Upper lobe of left lung (tissue), 6 donors: ENCODE data around the gene KRT86. TPM values are rescaled to one million over a fixed set of nuclear protein-coding genes. Genes with fewer than 3 reads are reported as not detected.

Experiments used
- ATAC-seq, 2 donors: fragments of 200-7000 bp; cut with Tn5 transposase; one replicate each; pipeline ENCODE4 v1.9.1; 2022; ENCODE audit warnings: mild to moderate bottlenecking in 2 of 2, moderate library complexity in 2 of 2; ENCODE audit not compliant: low FRiP score in 2 of 2
- DNase-seq, 2 donors: peaks; one replicate each; pipeline ENCODE4 v3.0.0-alpha.2; 2019 to 2020
- H3K27ac ChIP-seq, 4 donors: fragments of 200-600 bp; sonication (generic); one replicate each; pipeline ENCODE4 v1.5.1; 2016 to 2019
- H3K27me3 ChIP-seq, 4 donors: fragments of 200-600 bp; sonication (generic); one replicate each; pipeline ENCODE4 v1.5.1; 2017 to 2019
- H3K36me3 ChIP-seq, 4 donors: fragments of 200-600 bp; sonication (generic); one replicate each; pipeline ENCODE4 v1.5.1; 2016 to 2019
- H3K4me1 ChIP-seq, 4 donors: fragments of 200-600 bp; sonication (generic); one replicate each; pipeline ENCODE4 v1.5.1; 2018 to 2019
- H3K4me3 ChIP-seq, 4 donors: fragments of 200-600 bp; sonication (generic); one replicate each; pipeline ENCODE4 v1.5.1; 2017 to 2019; ENCODE audit warnings: mild to moderate bottlenecking in 2 of 4, moderate library complexity in 1 of 4
- H3K9me3 ChIP-seq, 4 donors: fragments of 200-600 bp; sonication (generic); one replicate each; pipeline ENCODE4 v1.5.1; 2018 to 2019
- EP300 ChIP-seq, 4 donors: sonication (generic); formaldehyde crosslinking; IDR thresholded peaks; one replicate each; pipeline ENCODE4 v1.5.1; 2017; ENCODE audit warnings: antibody characterized with exemption in 4 of 4, control low read depth in 2 of 4
- POLR2A ChIP-seq, 4 donors: fragments of 450-650 bp; IDR thresholded peaks; one replicate each; pipeline ENCODE4 v1.5.1; 2016 to 2017; ENCODE audit warnings: antibody characterized with exemption in 4 of 4, mild to moderate bottlenecking in 2 of 4
- POLR2AphosphoS5 ChIP-seq, 2 donors: sonication (generic); formaldehyde crosslinking; IDR thresholded peaks; one replicate each; pipeline ENCODE4 v1.5.1; 2017; ENCODE audit warnings: antibody characterized with exemption in 2 of 2
- WGBS, 2 donors: methylation state at CpG; one replicate each; pipeline ENCODE4 v1.1.5; 2017 to 2018; 5-methylcytosine and 5-hydroxymethylcytosine counted together
- total RNA-seq, 6 donors: library from RNA; depleted of rRNA in 4 of 6; stranded (reverse); fragments of >200 nt in 4 of 6; gene quantifications; one replicate each; pipeline versions ENCODE4 v1.1.0 to v1.2.1, GENCODE V29; 2016 to 2021
- TF ChIP-seq, protein P1 (sequence below), 6 experiments: fragments of 450-650 bp in 4 of 6; fragments of 200-600 bp in 2 of 6; sonication (generic) in 2 of 6; IDR thresholded peaks; one replicate each; pipeline ENCODE4 v1.5.1; 2016 to 2019; ENCODE audit warnings: antibody characterized with exemption in 6 of 6
- donor health status: DM: no; HTN: no; CAD: no; lungs with moderate emphysema.
- donor health status: DM: no; HTN: yes; CAD: no; lungs with severe emphysema.

KRT86 gene
- total RNA-seq, 6 donors from 2014 or later = 0.30 to 1.5 (median 0.93) TPM; not detected in 2

DNA sequence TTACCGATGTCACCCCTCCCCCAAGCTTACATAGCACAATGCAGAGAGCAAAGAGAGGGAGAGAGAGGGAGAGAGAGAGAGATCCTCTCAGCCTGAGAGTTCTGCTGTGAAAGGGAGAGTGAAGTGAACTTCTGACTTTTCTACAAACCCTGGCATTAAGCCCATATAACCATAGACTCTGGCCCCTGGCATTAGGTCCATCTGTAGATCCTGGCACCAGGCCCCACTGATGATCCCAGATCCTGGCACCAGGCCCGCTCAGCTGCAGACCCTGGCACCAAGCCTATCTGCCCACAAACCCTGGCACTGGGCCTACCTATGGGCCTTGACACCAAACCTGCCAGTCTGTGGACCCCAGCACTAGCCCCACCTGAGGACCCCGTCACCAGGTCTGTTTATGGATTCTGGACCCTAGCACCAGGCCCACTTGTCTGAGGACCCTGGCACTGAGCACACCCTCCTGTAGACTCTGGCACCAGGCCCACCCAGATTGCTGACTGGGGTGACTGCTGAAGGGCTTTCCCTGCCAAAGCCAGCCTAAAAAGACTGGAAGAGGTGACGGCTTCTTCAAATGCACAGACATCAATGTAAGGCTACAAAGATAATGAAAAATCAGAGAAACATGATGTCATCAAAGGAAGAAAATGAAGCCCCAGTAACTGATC is 61.3 kb downstream of the KRT86 start:
- DNase-seq = peak in 1 of 2 donors; percentile 20
- Histone ChIP-seq H3K27me3 (no peaks in the 10 kb centered on the region), H3K27ac (no peak overlapping the region), H3K9me3 (peaks cover 0 to 8% (median 0%) of the 10 kb centered on the region in 4 donors), H3K4me1 (no peaks in the 10 kb centered on the region), H3K36me3 (no peaks in the 10 kb centered on the region), H3K4me3 (no peak overlapping the region)
- WGBS, 2 donors = 89% methylated on average over 4 of the region's 4 CpGs
- TF ChIP-seq POLR2AphosphoS5 (IDR thresholded peaks at IDR 0.05) (no peak), POLR2A (IDR thresholded peaks at IDR 0.05) (no peak)
- no peak for ATAC-seq

DNA sequence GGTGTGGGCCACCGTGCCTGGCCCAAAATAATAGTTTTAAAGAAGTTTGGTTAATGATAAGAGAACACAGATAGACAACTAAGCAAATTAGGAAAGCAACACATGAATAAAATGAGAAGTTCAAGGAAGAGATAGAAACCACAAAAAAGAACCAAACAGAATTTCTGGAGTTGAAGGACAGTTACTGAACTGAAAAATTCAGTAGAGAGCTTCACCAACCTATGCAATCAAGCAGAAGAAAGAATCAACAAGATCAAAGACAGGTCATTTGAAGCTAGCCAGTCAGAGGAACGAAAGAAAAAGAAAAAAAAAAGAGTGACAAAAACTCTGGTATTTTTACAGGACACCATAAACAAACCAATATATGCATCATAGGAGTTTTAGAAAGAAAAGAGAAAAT is 62.2 kb downstream of the KRT86 start:
- H3K9me3 ChIP-seq = peaks cover 0 to 8% (median 0%) of the 10 kb centered on the region in 4 donors
- H3K27me3 ChIP-seq = no peaks in the 10 kb centered on the region
- no peak overlapping the region for H3K4me3 ChIP-seq
- no peaks in the 10 kb centered on the region for H3K4me1 ChIP-seq
- DNase-seq = no peak
- no peak for ATAC-seq
- no peak overlapping the region for H3K27ac ChIP-seq
- TF ChIP-seq, protein P1, sequence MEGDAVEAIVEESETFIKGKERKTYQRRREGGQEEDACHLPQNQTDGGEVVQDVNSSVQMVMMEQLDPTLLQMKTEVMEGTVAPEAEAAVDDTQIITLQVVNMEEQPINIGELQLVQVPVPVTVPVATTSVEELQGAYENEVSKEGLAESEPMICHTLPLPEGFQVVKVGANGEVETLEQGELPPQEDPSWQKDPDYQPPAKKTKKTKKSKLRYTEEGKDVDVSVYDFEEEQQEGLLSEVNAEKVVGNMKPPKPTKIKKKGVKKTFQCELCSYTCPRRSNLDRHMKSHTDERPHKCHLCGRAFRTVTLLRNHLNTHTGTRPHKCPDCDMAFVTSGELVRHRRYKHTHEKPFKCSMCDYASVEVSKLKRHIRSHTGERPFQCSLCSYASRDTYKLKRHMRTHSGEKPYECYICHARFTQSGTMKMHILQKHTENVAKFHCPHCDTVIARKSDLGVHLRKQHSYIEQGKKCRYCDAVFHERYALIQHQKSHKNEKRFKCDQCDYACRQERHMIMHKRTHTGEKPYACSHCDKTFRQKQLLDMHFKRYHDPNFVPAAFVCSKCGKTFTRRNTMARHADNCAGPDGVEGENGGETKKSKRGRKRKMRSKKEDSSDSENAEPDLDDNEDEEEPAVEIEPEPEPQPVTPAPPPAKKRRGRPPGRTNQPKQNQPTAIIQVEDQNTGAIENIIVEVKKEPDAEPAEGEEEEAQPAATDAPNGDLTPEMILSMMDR (IDR thresholded peaks at IDR 0.05) = no peak
- TF ChIP-seq POLR2AphosphoS5 (IDR thresholded peaks at IDR 0.05) (no peak), EP300 (IDR thresholded peaks at IDR 0.05) (no peak), POLR2A (IDR thresholded peaks at IDR 0.05) (no peak)
- no peaks in the 10 kb centered on the region for H3K36me3 ChIP-seq
- WGBS, 2 donors = 83 to 84% methylated on average over 2 of the region's 2 CpGs

DNA sequence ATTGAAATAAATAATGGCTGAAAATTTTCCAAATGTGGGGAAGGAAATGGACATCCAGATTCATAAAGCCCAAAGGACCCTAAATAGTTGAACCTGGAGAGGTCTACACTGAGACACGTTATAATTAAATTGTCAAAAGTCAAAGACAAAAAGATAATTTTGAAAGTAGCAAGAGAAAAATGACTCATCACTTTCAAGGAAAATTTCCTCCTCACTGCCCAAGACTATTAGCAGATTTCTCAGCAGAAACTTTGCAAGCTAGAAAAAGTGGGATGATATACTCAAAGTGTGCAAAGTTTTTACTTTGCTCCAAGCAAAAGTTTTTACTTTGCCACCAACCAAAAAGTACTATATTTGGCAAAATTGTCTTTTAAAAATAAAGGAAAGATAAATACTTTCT is 62.6 kb downstream of the KRT86 start:
- Histone ChIP-seq H3K4me3 (no peak overlapping the region), H3K4me1 (no peaks in the 10 kb centered on the region), H3K36me3 (no peaks in the 10 kb centered on the region), H3K9me3 (peaks cover 0 to 8% (median 0%) of the 10 kb centered on the region in 4 donors), H3K27ac (no peak overlapping the region), H3K27me3 (no peaks in the 10 kb centered on the region)
- no peak for DNase-seq
- 70 to 81% methylated on average over 1 of the region's 1 CpG for WGBS, 2 donors
- TF ChIP-seq POLR2A (IDR thresholded peaks at IDR 0.05) (no peak), EP300 (IDR thresholded peaks at IDR 0.05) (no peak), POLR2AphosphoS5 (IDR thresholded peaks at IDR 0.05) (no peak)
- TF ChIP-seq, protein P1 (IDR thresholded peaks at IDR 0.05) = no peak
- no peak for ATAC-seq

DNA sequence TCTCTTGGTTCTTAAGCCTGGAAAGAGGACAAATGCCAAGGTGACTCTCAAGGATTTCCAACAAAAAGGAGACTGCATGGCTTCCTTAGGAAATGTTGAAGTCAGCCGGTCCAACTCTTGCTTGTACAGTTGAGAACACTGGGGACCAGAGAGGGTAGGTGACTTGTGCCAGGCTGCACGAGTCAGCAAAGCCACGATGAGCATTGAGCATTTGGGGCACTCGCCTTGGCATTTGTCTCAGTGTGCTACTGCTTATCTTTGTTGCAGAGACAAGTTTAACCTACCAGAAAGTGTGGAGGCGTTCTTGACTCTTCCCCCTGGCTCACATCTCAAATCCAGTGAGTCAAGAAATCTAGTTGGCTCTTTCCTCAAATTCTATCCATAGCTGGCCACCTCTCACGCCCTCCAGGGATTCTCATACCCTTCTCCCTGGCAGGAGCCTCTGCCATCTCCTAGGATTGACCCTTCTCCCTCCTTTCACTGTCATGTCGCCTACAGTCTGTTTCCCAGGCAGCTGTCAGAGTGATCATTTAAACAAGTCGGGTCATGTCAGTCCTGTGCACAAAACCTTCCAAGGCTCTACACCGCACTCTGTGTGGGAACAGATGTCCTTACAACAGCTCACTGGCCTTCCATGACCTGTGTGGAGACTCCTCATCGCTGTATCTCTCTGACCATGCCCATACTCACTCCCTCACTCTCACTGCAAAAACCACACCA is 64.0 kb downstream of the KRT86 start:
- TF ChIP-seq POLR2A (IDR thresholded peaks at IDR 0.05) = no peak
- no peak for TF ChIP-seq EP300 (IDR thresholded peaks at IDR 0.05)
- TF ChIP-seq, protein P1 (IDR thresholded peaks at IDR 0.05) = no peak
- no peak for TF ChIP-seq POLR2AphosphoS5 (IDR thresholded peaks at IDR 0.05)
- ATAC-seq (no peak), DNase-seq (no peak)
- H3K36me3 ChIP-seq = no peaks in the 10 kb centered on the region
- no peaks in the 10 kb centered on the region for H3K4me1 ChIP-seq
- no peak overlapping the region for H3K4me3 ChIP-seq
- 80 to 82% methylated on average over 7 to 10 of the region's 10 CpGs for WGBS, 2 donors
- H3K27ac ChIP-seq = no peak overlapping the region
- no peaks in the 10 kb centered on the region for H3K27me3 ChIP-seq
- H3K9me3 ChIP-seq = peaks cover 0 to 8% (median 2%) of the 10 kb centered on the region in 4 donors

DNA sequence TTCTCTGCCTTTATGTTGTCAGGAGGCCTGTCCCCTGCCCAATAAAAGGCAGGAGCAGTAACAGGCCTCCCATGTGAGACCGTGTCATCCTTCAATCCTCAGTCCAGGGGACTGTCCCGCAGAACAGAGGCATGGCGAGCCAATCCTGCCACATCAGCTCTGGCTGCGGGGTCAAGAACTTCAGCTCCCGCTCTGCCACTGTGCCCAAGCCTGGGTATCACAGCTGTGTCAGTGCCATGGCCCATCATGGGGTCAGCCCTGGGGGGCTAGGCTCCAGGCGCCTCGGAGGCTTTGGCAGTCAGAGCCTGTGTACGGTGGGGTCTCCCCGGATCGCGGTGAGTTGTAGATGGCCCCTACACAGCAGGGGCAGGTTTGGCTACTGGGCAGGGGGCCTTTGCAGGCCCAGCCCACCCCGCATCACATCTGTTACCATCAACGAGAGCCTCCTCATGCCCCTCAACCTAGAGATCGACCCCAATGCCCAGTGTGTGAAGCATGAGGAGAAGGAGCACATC is 66.7 kb downstream of the KRT86 start:
- ATAC-seq = no peak
- no peak for DNase-seq
- H3K36me3 ChIP-seq = no peaks in the 10 kb centered on the region
- WGBS, 2 donors = 95% methylated on average over 7 to 14 of the region's 14 CpGs
- TF ChIP-seq EP300 (IDR thresholded peaks at IDR 0.05) (no peak), POLR2A (IDR thresholded peaks at IDR 0.05) (no peak), POLR2AphosphoS5 (IDR thresholded peaks at IDR 0.05) (no peak)
- TF ChIP-seq, protein P1 (IDR thresholded peaks at IDR 0.05) = no peak
- no peaks in the 10 kb centered on the region for H3K27me3 ChIP-seq
- H3K4me3 ChIP-seq = no peak overlapping the region
- H3K4me1 ChIP-seq = peaks cover 0 to 4% (median 2%) of the 10 kb centered on the region in 4 donors
- no peak overlapping the region for H3K27ac ChIP-seq
- H3K9me3 ChIP-seq = peaks cover 0 to 10% (median 1%) of the 10 kb centered on the region in 4 donors
